AG20443 (cell line): Measurements from ENCODE around the gene TCERG1L.

Experiments
- DNase-seq: peaks from one replicate; pipeline ENCODE4 v3.0.0; 2012; ENCODE audit warnings: low spot score, mixed read lengths

Gene TCERG1L

GRCh38 chr10:131314799-131315198 is 3.3 kb upstream of the TCERG1L start:
- no peak for DNase-seq

- DNase-seq, result no peak
These were observed 2.6 kb upstream of the TCERG1L start for GRCh38 chr10:131314148-131314547.

- no peak for DNase-seq
These were observed 1.9 kb upstream of the TCERG1L start for GRCh38 chr10:131313377-131313776.

GRCh38 chr10:131312478-131312836 is 936 bp upstream of the TCERG1L start:
- no peak for DNase-seq

GRCh38 chr10:131311402-131311660 is 190 bp downstream of the TCERG1L start:
- no peak for DNase-seq

- no peak for DNase-seq
These were observed 745 bp downstream of the TCERG1L start for GRCh38 chr10:131310551-131311401.

- no peak for DNase-seq
These were observed 1.4 kb downstream of the TCERG1L start for GRCh38 chr10:131310142-131310541.

GRCh38 chr10:131300508-131300907 is 11.0 kb downstream of the TCERG1L start:
- no peak for DNase-seq

- no peak for DNase-seq
These were observed 20.7 kb downstream of the TCERG1L start for GRCh38 chr10:131290781-131291180.

GRCh38 chr10:131288648-131289047 is 22.9 kb downstream of the TCERG1L start:
- no peak for DNase-seq

- no peak for DNase-seq
These were observed 28.6 kb downstream of the TCERG1L start for GRCh38 chr10:131282961-131283360.

GRCh38 chr10:131280101-131280500 is 31.4 kb downstream of the TCERG1L start:
- DNase-seq, result no peak

GRCh38 chr10:131279516-131279915 is 32.0 kb downstream of the TCERG1L start:
- DNase-seq, result no peak

- DNase-seq, result no peak
These were observed 33.6 kb downstream of the TCERG1L start for GRCh38 chr10:131277969-131278368.

- no peak for DNase-seq
These were observed 34.2 kb downstream of the TCERG1L start for GRCh38 chr10:131277278-131277677.

GRCh38 chr10:131275691-131276090 is 35.8 kb downstream of the TCERG1L start:
- no peak for DNase-seq

- DNase-seq, result no peak
These were observed 36.6 kb downstream of the TCERG1L start for GRCh38 chr10:131274883-131275282.

GRCh38 chr10:131274133-131274880 is 37.2 kb downstream of the TCERG1L start:
- DNase-seq, result no peak

GRCh38 chr10:131273476-131273875 is 38.0 kb downstream of the TCERG1L start:
- DNase-seq, result no peak

- DNase-seq, result no peak
These were observed 38.5 kb downstream of the TCERG1L start for GRCh38 chr10:131272897-131273451.

- no peak for DNase-seq
These were observed 39.6 kb downstream of the TCERG1L start for GRCh38 chr10:131271966-131272365.

- no peak for DNase-seq
These were observed 40.2 kb downstream of the TCERG1L start for GRCh38 chr10:131271195-131271880.
